Measurements from ENCODE around the gene ACO2. TPM values are rescaled to one million over a fixed set of nuclear protein-coding genes. Genes with fewer than 3 reads are reported as not detected.

The ACO2 gene
- total and polyA plus RNA-seq, 2 of the 13 experiments (the other 11 are each of a cell fraction or from before 2014, with no cell fraction given): 19.2 to 45.6 TPM

DNA sequence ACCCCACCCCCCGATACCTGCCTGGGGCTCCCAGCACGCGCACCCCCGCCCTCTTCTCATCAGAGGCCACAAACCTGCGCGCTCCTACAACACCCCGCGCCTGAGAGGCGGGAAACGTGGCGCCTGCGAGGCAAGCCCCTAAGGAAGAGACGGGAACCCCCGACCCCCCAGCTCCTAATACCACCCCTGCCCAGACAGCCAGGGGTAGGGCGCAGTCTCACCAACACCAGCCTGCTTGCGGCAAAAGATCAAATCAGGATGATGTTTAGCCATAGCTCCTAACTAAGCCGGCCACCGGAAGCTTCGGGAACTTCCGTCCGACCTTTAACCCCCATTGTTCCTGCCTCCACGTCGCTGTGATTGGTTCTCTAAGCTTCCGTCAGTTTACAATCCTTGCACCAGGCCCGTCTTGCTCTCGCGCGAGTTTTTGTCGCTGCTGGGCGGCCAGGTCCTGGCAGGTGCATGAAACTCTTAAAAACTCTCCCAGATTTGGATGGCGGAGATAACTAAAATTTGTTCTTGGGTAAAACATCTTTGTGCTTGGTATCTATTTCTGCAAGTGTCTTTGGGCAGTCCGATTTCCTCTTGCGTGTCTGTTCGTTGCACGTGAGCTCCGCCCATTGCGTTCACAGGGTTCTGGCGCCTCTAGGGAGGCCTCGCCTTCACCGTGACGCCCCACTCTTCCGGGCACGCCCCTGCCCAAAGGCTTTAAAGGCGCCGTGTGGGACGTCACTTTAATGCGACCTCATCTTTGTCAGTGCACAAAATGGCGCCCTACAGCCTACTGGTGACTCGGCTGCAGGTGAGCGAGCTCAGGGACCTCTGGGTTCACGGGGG lies at the start of gene ACO2, which contains the start of gene PHF5A (continued):
- TF ChIP-seq, protein P1, sequence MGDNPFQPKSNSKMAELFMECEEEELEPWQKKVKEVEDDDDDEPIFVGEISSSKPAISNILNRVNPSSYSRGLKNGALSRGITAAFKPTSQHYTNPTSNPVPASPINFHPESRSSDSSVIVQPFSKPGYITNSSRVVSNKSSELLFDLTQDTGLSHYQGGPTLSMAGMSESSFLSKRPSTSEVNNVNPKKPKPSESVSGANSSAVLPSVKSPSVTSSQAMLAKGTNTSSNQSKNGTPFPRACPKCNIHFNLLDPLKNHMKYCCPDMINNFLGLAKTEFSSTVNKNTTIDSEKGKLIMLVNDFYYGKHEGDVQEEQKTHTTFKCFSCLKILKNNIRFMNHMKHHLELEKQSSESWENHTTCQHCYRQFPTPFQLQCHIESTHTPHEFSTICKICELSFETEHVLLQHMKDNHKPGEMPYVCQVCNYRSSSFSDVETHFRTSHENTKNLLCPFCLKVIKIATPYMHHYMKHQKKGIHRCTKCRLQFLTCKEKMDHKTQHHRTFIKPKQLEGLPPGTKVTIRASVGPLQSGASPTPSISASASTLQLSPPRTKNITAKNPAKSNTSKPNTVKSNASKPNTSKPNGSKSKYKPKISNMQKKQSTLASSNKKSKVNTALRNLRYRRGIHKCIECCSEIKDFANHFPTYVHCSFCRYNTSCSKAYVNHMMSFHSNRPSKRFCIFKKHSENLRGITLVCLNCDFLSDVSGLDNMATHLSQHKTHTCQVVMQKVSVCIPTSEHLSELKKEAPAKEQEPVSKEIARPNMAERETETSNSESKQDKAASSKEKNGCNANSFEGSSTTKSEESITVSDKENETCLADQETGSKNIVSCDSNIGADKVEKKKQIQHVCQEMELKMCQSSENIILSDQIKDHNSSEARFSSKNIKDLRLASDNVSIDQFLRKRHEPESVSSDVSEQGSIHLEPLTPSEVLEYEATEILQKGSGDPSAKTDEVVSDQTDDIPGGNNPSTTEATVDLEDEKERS (CRISPR knock-in tag; IDR thresholded peaks at IDR 0.05): peak; percentile 84; the same call in 1 of the 2 replicates
- peak; percentile 88; the same call in 1 of the 2 replicates for TF ChIP-seq ZNF350 (CRISPR knock-in tag; IDR thresholded peaks at IDR 0.05; ENCODE audit: borderline replicate concordance, low read depth)
- TF ChIP-seq ISL2 (CRISPR knock-in tag; IDR thresholded peaks at IDR 0.05): peak; percentile 46; the same call in 1 of the 2 replicates
- TF ChIP-seq MYC (CRISPR knock-in tag; IDR thresholded peaks at IDR 0.05; ENCODE audit: borderline replicate concordance): 0 out of 2 replicates have a peak, but pooled peaks have one; percentile 16
- 0 out of 2 replicates have a peak, but pooled peaks have one; percentile 26 for TF ChIP-seq MIER2 (CRISPR knock-in tag; IDR thresholded peaks at IDR 0.05)
- no peak; the same call in 1 of the 2 replicates for TF ChIP-seq RAD51 (IDR thresholded peaks at IDR 0.05; ENCODE audit: borderline replicate concordance)
- TF ChIP-seq MAFF (IDR thresholded peaks at IDR 0.05; ENCODE audit: low read depth, low read length): peak; percentile 5; the same call in 1 of the 2 replicates
- TF ChIP-seq, protein P2, sequence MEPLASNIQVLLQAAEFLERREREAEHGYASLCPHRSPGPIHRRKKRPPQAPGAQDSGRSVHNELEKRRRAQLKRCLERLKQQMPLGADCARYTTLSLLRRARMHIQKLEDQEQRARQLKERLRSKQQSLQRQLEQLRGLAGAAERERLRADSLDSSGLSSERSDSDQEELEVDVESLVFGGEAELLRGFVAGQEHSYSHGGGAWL (CRISPR knock-in tag; IDR thresholded peaks at IDR 0.05): peak; percentile 68; the same call in 1 of the 2 replicates
- TF ChIP-seq TBX3 (IDR thresholded peaks at IDR 0.05; ENCODE audit: borderline replicate concordance): peak; percentile 87
- TF ChIP-seq, protein P3, sequence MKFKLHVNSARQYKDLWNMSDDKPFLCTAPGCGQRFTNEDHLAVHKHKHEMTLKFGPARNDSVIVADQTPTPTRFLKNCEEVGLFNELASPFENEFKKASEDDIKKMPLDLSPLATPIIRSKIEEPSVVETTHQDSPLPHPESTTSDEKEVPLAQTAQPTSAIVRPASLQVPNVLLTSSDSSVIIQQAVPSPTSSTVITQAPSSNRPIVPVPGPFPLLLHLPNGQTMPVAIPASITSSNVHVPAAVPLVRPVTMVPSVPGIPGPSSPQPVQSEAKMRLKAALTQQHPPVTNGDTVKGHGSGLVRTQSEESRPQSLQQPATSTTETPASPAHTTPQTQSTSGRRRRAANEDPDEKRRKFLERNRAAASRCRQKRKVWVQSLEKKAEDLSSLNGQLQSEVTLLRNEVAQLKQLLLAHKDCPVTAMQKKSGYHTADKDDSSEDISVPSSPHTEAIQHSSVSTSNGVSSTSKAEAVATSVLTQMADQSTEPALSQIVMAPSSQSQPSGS (CRISPR knock-in tag; IDR thresholded peaks at IDR 0.05): peak; percentile 14
- TF ChIP-seq KMT2A (CRISPR knock-in tag; IDR thresholded peaks at IDR 0.05): 0 out of 2 replicates have a peak, but pooled peaks have one; percentile 49
- peak; percentile 89 for TF ChIP-seq SP5 (CRISPR knock-in tag; IDR thresholded peaks at IDR 0.05; ENCODE audit: borderline replicate concordance, low read depth)
- TF ChIP-seq TEAD3 (CRISPR knock-in tag; optimal IDR thresholded peaks at IDR 0.05; ENCODE audit: borderline replicate concordance): peak; percentile 75
- TF ChIP-seq SRSF1 (optimal IDR thresholded peaks at IDR 0.05; ENCODE audit: low read depth, low read length): peak; percentile 25
- TF ChIP-seq, protein P4, sequence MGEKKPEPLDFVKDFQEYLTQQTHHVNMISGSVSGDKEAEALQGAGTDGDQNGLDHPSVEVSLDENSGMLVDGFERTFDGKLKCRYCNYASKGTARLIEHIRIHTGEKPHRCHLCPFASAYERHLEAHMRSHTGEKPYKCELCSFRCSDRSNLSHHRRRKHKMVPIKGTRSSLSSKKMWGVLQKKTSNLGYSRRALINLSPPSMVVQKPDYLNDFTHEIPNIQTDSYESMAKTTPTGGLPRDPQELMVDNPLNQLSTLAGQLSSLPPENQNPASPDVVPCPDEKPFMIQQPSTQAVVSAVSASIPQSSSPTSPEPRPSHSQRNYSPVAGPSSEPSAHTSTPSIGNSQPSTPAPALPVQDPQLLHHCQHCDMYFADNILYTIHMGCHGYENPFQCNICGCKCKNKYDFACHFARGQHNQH (CRISPR knock-in tag; IDR thresholded peaks at IDR 0.05): peak; percentile 75; the same call in 1 of the 2 replicates
- 0 out of 2 replicates have a peak, but pooled peaks have one; percentile 17 for TF ChIP-seq ZNF160 (CRISPR knock-in tag; IDR thresholded peaks at IDR 0.05)
- TF ChIP-seq POLR2A (IDR thresholded peaks at IDR 0.05; ENCODE audit: insufficient read depth in 1 of 2, low read depth in 2 of 2, low read length in 2 of 2): peak; percentile 75 to 82
- TF ChIP-seq ZNF605 (CRISPR knock-in tag; IDR thresholded peaks at IDR 0.05): peak; percentile 59; the same call in 1 of the 2 replicates
- peak; percentile 90 for TF ChIP-seq KMT2B (CRISPR knock-in tag; IDR thresholded peaks at IDR 0.05)
- 0 out of 2 replicates have a peak, but pooled peaks have one; percentile 57 for TF ChIP-seq NR2F2 (IDR thresholded peaks at IDR 0.05; ENCODE audit: borderline replicate concordance, low read depth)
- TF ChIP-seq ZNF546 (CRISPR knock-in tag; conservative IDR thresholded peaks at IDR 0.05): peak; percentile 78; the same call in 1 of the 2 replicates
- TF ChIP-seq, protein P5, sequence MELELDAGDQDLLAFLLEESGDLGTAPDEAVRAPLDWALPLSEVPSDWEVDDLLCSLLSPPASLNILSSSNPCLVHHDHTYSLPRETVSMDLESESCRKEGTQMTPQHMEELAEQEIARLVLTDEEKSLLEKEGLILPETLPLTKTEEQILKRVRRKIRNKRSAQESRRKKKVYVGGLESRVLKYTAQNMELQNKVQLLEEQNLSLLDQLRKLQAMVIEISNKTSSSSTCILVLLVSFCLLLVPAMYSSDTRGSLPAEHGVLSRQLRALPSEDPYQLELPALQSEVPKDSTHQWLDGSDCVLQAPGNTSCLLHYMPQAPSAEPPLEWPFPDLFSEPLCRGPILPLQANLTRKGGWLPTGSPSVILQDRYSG (CRISPR knock-in tag; IDR thresholded peaks at IDR 0.05): 0 out of 2 replicates have a peak, but pooled peaks have one; percentile 48
- TF ChIP-seq RFX3 (CRISPR knock-in tag; IDR thresholded peaks at IDR 0.05): no peak

All from HepG2 (cell line).